GDM1 (cell line): ENCODE results near the gene GVQW3.
"Not testable (repeated sequence)": the region's sequence is repeated elsewhere in the genome, so short reads cannot be mapped to it uniquely, and the experiment has no call there.

ENCODE experiments used
- DNase-seq: peaks from one replicate; lab custom pipeline; 2025; lab: John Stamatoyannopoulos, UW

Gene GVQW3

DNA sequence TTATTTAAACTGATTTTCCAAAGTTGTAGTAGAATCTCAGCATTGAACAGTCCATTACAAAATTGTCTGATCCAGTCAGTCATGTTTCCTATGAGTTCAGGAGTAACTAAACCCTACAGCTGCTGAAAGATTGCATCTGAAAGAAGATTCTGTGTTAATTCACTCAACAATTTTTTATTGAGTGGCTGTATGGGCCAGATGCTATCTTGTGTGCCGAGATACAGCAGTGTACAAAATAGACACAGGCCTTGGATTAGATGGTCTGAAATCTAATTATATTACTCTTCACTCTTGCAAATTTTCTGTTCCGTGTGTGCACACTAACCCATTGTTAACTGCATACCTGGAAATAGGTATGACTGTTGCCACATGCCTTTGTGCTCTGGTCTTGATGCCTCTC is 7.3 kb downstream of the GVQW3 start:
- DNase-seq: no peak

DNA sequence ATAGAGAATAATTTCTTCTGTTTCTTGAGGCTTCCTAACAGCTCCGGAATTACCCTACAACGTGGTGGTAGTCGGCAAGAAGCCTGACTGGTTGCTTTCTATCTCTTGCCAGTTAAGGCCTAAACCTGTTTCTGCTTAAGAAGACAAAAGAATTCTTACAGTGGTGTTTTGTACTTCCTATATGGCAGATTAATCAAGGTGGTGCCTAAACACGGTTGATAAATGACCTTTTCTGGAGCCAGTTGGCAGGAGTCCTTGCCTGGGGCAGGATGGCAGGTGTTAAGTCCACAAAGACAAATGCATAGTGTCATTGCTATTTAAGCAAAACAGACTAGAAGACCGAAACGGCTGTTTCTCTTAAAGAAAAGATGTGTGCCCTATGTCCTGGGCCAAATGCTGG is 9.9 kb downstream of the GVQW3 start:
- DNase-seq: no peak

DNA sequence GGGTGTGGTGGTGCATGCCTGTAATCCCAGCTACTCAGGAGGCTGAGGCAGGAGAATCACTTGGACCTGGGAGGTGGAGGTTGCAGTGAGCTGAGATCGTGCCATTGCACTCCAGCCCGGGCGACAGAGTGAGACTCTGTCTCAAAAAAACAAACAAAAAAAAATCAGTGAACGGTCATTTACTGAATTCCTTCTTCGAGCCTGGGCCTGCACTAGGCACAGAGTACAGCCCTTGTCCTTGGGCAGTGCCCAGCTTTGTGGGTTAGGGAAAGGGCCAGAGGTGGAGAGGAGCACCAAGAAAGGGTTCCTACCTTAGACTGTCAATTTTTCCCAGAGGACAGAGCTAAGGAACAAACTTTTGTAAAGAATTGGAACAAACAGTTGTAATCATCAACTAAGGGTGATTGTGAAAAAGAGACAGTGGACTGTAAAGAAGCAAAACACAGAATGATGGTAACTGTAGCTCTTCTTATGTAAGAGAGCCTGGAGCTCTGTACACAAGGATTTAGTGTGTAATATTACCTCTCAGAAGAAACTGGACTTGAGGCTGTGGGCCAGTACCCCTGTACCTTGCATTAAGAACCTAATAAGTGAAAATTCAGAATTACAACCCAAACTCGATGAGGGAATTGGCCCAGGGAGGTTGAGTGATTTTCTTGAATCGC is 10.8 kb downstream of the GVQW3 start:
- no peak for DNase-seq

DNA sequence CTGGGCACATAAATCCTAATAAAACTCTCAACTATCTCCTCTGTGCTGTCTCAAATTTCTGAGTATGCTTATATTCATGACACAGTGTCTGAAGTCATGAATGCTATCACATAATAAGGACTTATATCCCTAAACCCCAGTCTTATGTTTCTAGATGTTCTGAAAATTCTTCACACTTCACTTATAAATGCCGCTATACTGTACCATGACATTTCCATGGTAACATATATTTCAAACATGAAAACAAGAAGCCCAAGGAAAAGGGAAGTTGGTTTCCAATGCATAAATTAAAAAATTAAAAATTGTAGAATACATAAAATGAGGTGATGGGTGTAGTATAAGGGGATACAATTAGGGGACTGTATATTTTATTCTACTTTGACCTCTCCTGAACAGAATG is 11.7 kb downstream of the GVQW3 start:
- DNase-seq: no peak

DNA sequence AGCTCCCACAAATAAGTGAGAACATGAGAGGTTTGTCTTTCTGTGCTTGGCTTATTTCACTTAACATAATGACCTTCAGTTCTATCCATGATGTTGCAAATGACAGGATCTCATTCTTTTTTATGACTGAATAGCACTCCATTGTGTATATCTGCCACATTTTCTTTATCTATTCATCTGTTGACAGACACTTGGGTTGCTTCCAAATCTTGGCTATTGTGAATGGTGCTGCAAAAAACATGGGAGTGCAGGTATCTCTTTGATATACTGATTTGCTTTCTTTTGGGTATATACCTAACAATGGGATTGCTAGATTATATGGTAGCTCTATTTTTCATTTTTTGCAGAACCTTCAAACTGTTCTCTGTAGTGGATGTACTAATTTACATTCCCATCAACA is 13.3 kb downstream of the GVQW3 start:
- DNase-seq: no peak

DNA sequence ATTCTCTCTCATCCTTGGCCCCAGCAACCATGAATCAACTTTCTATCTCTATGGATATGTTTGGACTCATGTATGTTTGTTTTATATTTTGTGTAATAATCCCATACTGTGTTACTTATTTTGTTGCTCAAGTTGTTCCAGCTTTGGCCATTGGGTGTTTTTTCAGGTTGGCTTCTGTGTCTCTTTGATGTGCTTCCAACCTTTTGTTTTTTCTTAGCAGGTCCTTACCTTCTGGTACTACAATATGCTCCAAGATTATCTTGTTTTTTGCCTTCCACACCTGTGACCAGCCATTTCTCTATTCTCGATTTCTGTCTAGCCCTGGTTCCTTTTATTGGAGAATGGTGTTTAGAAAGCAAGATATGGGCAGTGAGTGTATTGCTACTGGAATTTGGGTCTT is 14.2 kb downstream of the GVQW3 start:
- DNase-seq: no peak

DNA sequence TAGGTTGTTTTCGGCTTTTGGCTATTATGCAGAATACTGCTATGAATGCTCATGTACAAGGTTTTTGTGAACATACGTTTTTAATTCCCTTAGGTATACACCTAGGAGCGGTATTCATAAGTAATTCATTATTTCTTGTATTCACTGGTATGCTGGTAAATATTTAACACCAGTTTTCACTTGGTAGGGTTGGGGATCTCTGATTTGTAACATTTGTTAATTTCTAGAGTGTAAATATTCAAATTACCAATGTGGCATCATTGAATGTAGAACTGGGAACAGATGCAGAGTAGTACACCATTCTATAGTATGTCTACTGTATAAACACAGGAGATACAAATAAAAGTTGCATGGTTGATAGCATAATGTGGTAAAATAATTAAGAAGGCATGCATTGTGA is 16.3 kb downstream of the GVQW3 start:
- no peak for DNase-seq

DNA sequence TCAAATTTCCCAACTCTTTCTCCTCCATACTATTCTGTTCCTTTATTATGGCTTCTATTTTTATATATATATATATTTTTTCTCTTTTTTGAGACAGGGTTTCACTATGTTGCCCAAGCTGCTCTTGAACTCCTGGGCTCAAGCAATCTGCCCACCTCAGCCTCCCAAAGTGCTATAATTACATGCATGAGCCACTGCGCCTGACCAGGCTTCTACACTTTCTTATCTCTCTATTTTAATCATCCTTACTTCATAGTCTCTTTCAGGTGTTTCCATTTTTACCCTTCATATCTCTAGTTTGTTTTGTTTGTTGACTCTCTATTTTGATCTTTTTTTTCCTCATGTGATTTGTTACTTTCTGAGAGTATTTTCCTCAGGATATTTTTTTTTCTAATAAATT is 19.8 kb downstream of the GVQW3 start:
- DNase-seq: no peak

DNA sequence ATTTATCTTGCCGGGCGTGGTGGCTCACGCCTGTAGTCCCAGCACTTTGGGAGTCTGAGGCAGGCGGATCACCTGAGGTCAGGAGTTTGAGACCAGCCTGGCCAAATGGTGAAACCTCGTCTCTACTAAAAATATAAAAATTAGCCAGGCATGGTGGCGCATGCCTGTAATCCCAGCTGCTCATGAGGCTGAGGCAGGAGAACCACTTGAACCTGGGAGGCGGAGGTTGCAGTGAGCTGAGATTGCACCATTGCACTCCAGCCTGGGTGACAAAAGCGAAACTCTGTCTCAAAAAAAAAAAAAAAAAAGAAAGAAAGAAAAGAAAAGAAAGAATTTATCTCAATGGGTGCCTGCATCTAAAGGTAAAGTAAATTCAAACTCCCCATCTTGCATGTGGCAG is 20.4 kb downstream of the GVQW3 start:
- DNase-seq: not testable (repeated sequence)

DNA sequence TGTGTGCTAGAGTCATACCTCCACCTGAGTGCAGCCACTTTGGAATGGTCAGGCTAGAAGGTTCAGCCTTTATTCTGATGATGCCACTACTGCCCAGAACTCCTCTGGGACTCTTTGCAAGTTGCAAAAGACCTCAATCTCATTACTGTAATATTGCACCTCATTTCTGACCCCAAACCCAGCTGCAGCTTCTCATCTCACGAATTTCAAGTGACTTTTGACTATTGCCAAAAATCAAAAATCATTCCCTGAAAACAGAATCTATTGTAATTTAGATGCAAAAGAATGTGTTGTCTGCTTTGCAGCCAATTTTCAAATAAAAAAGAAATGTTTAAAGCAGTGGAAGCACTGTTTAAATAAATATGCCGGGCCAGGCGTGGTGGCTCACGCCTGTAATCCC is 25.2 kb downstream of the GVQW3 start:
- no peak for DNase-seq

DNA sequence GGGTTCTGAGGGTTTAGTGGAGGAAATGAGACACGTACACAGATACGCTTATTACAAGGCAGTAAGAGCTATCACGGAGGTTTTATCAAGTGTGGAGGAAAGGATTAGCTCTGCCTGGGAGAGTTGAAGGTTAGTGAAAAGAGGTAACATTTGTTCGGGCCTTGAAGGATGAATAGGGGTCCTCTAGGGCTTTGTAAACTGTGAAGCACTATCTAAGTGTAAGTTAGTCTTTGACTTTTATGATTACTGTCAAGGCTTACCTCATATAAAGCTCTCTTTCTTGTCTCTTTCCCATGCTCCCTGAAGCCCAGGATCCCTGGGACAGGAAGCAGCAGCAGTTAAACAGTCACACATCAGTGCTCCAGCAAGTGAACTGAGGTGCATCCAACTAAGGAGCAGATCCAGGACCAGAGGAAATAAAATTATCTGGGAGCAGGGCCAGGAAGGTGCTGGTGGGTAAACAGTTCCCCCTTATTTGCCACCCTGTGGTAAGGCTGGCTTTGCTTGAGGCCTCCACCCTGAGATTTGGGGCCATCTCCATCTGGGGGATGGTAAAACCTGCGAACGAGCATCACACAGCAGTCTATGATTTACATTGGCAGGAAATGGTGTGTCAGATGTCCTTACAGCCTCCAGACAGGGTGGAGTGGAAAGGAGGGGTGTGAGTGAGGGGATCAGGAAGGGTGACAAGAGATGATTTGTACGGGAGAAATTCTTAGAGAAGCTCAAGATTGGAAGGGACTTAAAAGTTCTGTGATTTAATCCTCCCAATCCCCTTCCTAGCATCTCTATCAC is 27.2 kb downstream of the GVQW3 start:
- DNase-seq: no peak

DNA sequence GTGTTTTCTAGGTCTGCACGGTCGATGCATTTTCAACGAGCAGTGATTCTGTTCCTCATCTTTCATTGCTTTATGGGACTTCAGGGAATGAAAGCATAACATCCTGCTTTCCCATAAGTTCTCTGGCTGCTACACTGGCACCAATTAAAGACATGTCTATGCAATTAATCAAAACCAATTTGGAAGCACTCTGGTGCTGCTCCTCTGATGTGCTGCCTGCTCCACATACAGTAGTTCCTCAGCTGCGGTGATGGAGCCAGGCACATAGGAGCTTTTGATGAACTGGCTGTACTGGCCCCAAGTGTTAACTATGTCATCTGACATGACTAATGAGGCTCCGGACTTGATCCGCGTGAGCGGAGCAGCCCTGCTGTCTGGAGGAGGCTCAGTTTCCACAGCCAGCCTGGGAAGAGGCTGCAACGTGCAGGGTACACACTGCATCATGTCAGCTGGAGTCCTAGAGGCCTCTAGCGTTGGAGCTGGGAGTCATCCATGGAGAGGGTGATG is 29.8 kb downstream of the GVQW3 start:
- DNase-seq: no peak

DNA sequence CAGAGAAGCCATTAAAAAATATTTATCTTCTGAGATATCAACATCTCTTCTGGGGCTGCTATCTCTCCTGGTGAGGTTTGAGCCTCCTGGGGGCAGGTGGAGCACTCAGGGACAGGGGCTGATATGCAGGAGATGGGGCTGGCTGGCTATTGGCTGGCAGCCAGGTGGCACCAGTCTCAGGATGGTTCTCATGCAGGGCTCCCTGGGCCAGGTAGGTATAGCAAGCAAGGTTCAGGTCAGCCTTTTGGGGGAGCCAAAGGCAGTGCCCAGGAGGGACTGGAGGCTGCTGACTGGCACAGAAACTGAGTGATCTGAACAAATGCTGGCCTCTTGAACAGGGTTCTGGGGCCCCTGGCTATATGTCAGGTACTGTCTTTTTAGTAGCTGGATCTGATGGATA is 34.0 kb downstream of the GVQW3 start:
- no peak for DNase-seq

DNA sequence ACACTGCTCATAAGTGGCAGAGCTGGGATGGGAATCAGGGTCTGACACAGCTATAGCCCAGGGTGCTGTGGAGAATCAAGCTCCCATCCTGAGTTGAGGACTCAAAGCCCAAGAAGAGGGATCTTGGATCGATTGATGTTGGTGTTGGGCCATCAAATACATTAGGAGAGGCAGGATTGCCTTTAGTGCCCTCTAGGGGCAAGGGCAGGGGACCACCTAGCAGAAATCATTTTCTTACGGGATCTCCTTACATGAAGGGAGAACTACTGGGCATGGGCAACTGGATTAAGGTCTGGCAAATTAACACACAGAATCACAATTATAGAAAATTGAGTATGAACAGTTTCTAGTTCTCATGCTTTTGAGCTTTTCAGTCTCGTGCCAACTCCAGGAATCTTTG is 38.8 kb downstream of the GVQW3 start:
- DNase-seq: peak; percentile 22

DNA sequence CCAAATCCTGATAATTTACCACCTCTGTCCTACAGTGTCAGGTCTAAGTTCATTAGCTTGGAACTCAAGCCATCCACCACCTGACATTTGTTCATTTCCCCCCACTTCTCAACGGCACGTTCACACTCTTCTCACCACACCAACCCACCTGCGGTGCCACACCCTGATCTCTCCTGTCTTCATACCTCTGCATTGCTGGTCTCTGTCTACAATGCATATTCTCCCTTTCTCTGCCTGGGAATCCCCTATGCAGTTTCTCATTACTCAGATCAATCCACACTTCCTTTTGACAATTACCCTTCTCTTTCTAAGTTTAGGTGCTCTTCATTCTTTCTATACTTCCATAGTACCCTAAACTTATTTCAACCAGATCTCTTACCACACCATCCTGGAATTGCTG is 43.3 kb downstream of the GVQW3 start:
- DNase-seq: no peak

DNA sequence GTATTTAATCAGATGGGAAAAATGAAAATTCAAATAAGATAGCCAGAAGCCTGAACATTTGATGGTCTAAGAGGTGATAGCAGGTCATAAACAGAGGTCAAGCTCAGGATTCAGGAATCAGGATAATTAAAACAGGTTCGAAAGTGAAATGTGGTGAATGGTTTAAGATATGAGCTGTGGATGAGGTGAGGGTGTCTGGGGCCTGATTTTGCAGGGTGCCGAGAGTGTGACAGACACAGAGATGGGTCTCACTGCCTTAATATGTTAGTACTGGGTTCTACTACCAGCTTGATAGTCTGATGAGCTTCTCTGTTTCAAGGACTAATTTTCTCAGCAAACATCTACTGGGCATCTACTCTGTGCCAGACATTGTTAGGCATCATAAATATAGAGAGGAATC is 43.8 kb downstream of the GVQW3 start:
- DNase-seq: no peak

DNA sequence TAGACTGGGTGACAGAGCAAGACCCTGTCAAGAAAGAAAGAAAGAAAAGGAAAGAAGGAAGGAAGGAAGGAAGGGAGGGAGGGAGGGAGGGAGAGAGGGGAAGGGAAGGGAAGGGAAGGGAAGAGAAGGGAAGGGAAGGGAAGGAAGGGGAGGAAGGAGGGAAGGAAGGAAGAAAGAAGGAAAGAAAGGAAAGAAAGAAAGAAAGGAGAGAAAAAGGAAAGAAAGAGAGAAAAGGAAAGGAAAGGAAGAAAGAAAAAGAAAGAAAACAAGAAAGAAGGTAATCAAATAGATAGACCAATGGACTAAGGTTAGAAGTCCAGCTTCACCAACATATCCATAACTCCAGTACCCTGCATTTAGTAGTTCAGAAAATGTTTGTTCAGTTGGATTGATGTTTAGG is 45.5 kb downstream of the GVQW3 start:
- DNase-seq: no peak

DNA sequence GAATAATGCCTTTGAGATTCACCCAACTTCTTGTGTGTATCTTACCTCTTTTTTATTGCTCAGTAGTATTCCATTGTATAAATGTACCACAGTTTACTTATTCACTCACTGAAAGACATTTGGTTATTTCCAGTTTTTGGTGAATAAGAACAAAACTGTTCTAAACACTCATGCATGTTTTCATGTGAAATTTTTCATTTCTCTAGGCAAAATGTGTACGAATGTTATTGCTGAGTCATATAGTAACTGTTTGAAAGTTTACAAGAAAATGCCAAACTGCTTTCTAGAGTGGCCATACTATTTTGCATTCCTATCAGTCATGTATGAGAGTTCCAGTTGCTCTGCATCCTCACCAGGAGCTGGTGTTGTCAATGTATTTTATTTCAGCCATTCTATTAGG is 54.9 kb downstream of the GVQW3 start:
- DNase-seq: no peak

DNA sequence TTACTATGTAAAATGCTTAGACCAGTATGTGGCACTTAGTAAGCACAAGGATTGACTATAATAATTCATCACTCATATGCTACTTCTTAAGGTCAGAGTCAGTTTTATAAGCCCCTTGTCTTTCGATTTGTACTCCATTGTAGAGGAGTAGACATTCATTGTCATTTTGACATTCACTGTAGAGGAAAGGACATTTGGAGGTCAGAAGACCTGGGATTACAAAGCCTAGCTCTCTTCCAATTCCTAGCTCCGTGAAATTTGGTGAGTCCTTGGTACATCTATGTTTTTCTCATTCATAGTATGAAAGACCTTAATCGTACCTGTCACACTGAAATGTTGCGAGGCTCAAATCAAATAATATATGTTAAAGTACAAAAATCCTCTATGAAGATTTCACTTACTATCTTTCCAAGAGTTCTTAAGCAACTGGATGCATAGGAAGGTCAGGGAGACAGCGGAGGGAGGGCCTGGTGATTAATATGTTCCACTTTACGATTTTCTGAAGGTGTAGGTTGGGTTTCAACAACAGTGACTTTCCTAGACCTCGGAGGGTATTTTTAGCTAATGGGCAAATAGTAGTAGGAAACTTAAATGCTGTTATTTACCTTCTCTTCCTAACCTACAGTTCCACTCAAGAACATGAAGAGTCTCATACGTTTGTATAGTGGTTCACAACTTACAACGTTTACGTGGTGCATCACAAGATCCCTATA is 62.3 kb downstream of the GVQW3 start:
- DNase-seq: no peak

DNA sequence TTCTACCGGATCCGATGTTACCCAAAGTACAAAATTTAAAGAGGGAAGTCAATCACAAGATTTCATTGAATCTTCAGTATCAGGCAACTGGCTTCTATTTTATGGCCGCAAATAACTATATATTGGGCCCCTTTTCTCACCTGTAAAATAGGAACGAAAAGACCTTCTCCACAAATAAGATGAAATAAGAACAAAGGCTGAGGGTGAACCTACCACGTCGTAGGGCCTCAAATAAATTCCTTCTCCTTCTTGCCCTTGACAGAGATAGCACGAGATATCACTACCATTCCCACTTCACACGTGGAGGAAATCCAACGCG is 62.9 kb downstream of the GVQW3 start:
- DNase-seq: no peak

DNA sequence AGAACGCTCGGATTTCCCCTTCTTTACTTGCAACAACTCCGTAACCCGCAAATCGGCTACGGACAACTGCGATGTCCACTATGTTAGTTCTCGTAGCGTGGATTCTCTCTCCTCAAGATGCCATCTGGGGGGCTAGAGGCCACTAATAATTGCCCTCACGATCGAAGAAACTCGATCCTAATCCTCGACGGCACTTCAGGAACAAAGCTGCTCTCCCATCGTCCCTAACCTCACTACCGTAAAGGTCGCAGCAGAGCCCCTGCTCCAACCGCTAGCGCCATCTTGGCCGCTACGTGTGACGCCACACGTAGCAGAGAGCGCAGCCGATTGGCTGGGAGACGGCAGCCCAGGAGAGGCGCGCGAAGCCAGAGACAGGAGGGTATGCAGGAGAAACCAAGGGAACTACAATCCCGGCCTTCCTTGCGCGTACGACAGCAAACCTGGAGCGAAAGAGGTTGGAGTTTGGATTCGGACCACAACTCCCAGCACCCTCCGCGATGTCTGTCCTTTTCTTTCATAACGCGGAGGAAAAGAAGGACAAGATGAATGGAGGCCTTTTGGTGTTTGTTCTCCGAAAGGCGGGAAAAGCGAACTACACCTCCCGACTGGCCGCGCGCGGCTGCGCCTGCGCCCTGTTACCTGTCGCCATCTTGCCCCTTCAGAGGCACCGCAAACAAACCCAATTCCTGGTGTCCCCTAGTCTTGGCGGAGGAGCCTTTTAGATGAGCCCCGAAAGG is 63.4 kb downstream of the GVQW3 start, which contains the start of gene EMSY:
EMSY (plus strand) TSS at position 635 of the 737 bp plus-strand sequence. CDS start 1,921 bp downstream, outside the sequence.
- DNase-seq: peak; percentile 97
